Smooth muscle cell (in vitro differentiated cells): ENCODE results near the gene KRTAP12-1. TPM values are rescaled to one million over a fixed set of nuclear protein-coding genes. Genes with fewer than 3 reads are reported as not detected.

ENCODE experiments used
- DNase-seq: peaks from one replicate; lab custom pipeline; 2025; ENCODE audit not compliant: unreplicated experiment; lab: John Stamatoyannopoulos, UW
- H2AFZ ChIP-seq: fragments of 200-600 bp; sonication (generic); 2 replicates; pipeline ENCODE4 v1.6.0; 2016; ENCODE audit warnings: antibody characterized with exemption, low read depth, mild to moderate bottlenecking
- H3F3A ChIP-seq: fragments of 200-600 bp; sonication (generic); 2 replicates; pipeline ENCODE4 v1.6.0; 2017; ENCODE audit warnings: antibody characterized with exemption, low read depth
- H3K27ac ChIP-seq: fragments of 200-600 bp; sonication (generic); 2 replicates; pipeline ENCODE4 v1.5.1; 2016; ENCODE audit warnings: low read depth, mild to moderate bottlenecking
- H3K27me3 ChIP-seq: fragments of 200-600 bp; sonication (generic); 2 replicates; pipeline ENCODE4 v1.6.1; 2016; ENCODE audit warnings: low read depth, mild to moderate bottlenecking
- H3K36me3 ChIP-seq: fragments of 200-600 bp; sonication (generic); 2 replicates; pipeline ENCODE4 v1.5.1; 2016; ENCODE audit warnings: low read depth
- H3K4me1 ChIP-seq: fragments of 200-600 bp; sonication (generic); 2 replicates; pipeline ENCODE4 v1.5.1; 2016; ENCODE audit warnings: low read depth
- H3K4me2 ChIP-seq: fragments of 200-600 bp; sonication (generic); 2 replicates; pipeline ENCODE4 v1.6.0; 2016; ENCODE audit warnings: mild to moderate bottlenecking
- H3K4me3 ChIP-seq: fragments of 200-600 bp; sonication (generic); 2 replicates; pipeline ENCODE4 v1.5.1; 2016; ENCODE audit warnings: mild to moderate bottlenecking
- H3K79me2 ChIP-seq: fragments of 200-600 bp; sonication (generic); 2 replicates; pipeline ENCODE4 v1.6.0; 2016; ENCODE audit warnings: low read depth, mild to moderate bottlenecking
- H3K9ac ChIP-seq: fragments of 200-600 bp; sonication (generic); 2 replicates; pipeline ENCODE4 v1.6.0; 2016; ENCODE audit warnings: low read depth
- H3K9me3 ChIP-seq: fragments of 200-600 bp; sonication (generic); replicated peaks from 2 replicates; pipeline ENCODE4 v1.5.1; 2016; ENCODE audit warnings: low read depth
- H4K20me1 ChIP-seq: fragments of 200-600 bp; sonication (generic); 2 replicates; pipeline ENCODE4 v1.6.0; 2016; ENCODE audit warnings: low read depth
- CTCF ChIP-seq: fragments of 200-600 bp; sonication (generic); IDR thresholded peaks from 2 replicates; pipeline ENCODE4 v1.5.1; 2017; ENCODE audit warnings: borderline replicate concordance, mild to moderate bottlenecking, antibody characterized with exemption; ENCODE audit not compliant: insufficient read depth, poor library complexity, severe bottlenecking
- WGBS: methylation state at CpG from one replicate; pipeline ENCODE4 v1.1.7; 2016; ENCODE audit warnings: low lambda C conversion rate; 5-methylcytosine and 5-hydroxymethylcytosine counted together
- polyA plus RNA-seq: library from polyadenylated mRNA; unstranded; fragments of >200 nt; fragmentation: Nextera tagmentation; extraction: Ambion mirVana; gene quantifications from 2 replicates; pipeline ENCODE4 v1.2.1, GENCODE V29; 2016
- total RNA-seq: library from RNA; depleted of rRNA; stranded (reverse); fragments of >200 nt; gene quantifications from 2 replicates; pipeline ENCODE4 v1.2.3, GENCODE V29; 2014

Gene KRTAP12-1
- total and polyA plus RNA-seq, 2 experiments from 2014 or later, result not detected

GRCh38 chr21:44654576-44655175 lies 27.3 kb downstream of the KRTAP12-1 start, which contains the start of gene KRTAP12-4:
Gene KRTAP12-4, minus strand, starts transcription at chr21:44654659. Its CDS starts 45 bp downstream, at chr21:44654614.
- DNase-seq, result no peak
- Histone ChIP-seq H4K20me1 (no peaks in the 10 kb centered on the region), H3K27ac (no peak within 1 kb of the TSS), H3K27me3 (no peaks in the 10 kb centered on the region), H3K4me3 (no peak within 1 kb of the TSS), H3K9me3 (no peaks in the 10 kb centered on the region), H3F3A (no peaks in the 10 kb centered on the region), H3K4me2 (no peak within 1 kb of the TSS), H3K4me1 (peaks cover 5% of the 10 kb centered on the region), H3K9ac (no peak within 1 kb of the TSS), H3K36me3 (no peaks in the 10 kb centered on the region), H3K79me2 (no peaks in the 10 kb centered on the region), H2AFZ (no peak within 1 kb of the TSS)
- no peak for TF ChIP-seq CTCF
- WGBS, result 91% methylated on average over 9 of the region's 9 CpGs

- Histone ChIP-seq H4K20me1 (no peaks in the 10 kb centered on the region), H3K4me1 (peaks cover 4% of the 10 kb centered on the region), H3K27ac (no peak overlapping the region), H3K4me3 (no peak overlapping the region), H3K27me3 (no peaks in the 10 kb centered on the region), H3K9me3 (no peaks in the 10 kb centered on the region), H2AFZ (no peak overlapping the region), H3F3A (no peaks in the 10 kb centered on the region), H3K36me3 (no peaks in the 10 kb centered on the region), H3K9ac (no peak overlapping the region), H3K79me2 (no peaks in the 10 kb centered on the region), H3K4me2 (no peak overlapping the region)
- DNase-seq, result no peak
- no peak for TF ChIP-seq CTCF
- 93% methylated on average over 17 of the region's 17 CpGs for WGBS
Measured at GRCh38 chr21:44653656-44654575, 28.0 kb downstream of the KRTAP12-1 start.

- Histone ChIP-seq H3F3A (no peaks in the 10 kb centered on the region), H3K27me3 (no peaks in the 10 kb centered on the region), H3K9me3 (no peaks in the 10 kb centered on the region), H3K27ac (no peak overlapping the region), H3K4me3 (no peak overlapping the region), H3K36me3 (no peaks in the 10 kb centered on the region), H3K9ac (no peak overlapping the region), H3K4me2 (no peak overlapping the region), H3K79me2 (no peaks in the 10 kb centered on the region), H2AFZ (no peak overlapping the region), H3K4me1 (no peaks in the 10 kb centered on the region), H4K20me1 (no peaks in the 10 kb centered on the region)
- 78% methylated on average over 14 of the region's 14 CpGs for WGBS
- TF ChIP-seq CTCF, result no peak
- DNase-seq, result no peak
Measured at GRCh38 chr21:44653123-44653522, 28.8 kb downstream of the KRTAP12-1 start.
